Activated naive CD4-positive, alpha-beta T cell treated with anti-CD3 and anti-CD28 coated beads, Interleukin-2, amount 50 U/mL, for 24 hours (primary cell): ENCODE results near the gene CPNE5.

Experiments used
- H3K27ac Mint-ChIP-seq: one replicate; pipeline ENCODE4 v1.8.0; 2021; ENCODE audit warnings: mild to moderate bottlenecking, mixed read lengths
- H3K27me3 Mint-ChIP-seq: one replicate; pipeline ENCODE4 v1.8.0; 2021; ENCODE audit warnings: mixed read lengths
- H3K36me3 Mint-ChIP-seq: one replicate; pipeline ENCODE4 v1.8.0; 2021; ENCODE audit warnings: mixed read lengths
- H3K4me1 Mint-ChIP-seq: one replicate; pipeline ENCODE4 v1.8.0; 2021; ENCODE audit warnings: mixed read lengths
- H3K4me3 Mint-ChIP-seq: one replicate; pipeline ENCODE4 v1.8.0; 2021; ENCODE audit warnings: mild to moderate bottlenecking, mixed read lengths
- H3K9me3 Mint-ChIP-seq: one replicate; pipeline ENCODE4 v1.8.0; 2021; ENCODE audit warnings: mixed read lengths

The CPNE5 gene

GRCh38 chr6:36781669-36782068 lies 57.6 kb downstream of the CPNE5 start:
- no peak overlapping the region for H3K4me3 Mint-ChIP-seq
- no peak overlapping the region for H3K27ac Mint-ChIP-seq
- H3K9me3 Mint-ChIP-seq = no peaks in the 10 kb centered on the region
- H3K4me1 Mint-ChIP-seq = peaks cover 4% of the 10 kb centered on the region
- H3K27me3 Mint-ChIP-seq = no peaks in the 10 kb centered on the region
- no peaks in the 10 kb centered on the region for H3K36me3 Mint-ChIP-seq

- no peak overlapping the region for H3K27ac Mint-ChIP-seq
- H3K36me3 Mint-ChIP-seq = no peaks in the 10 kb centered on the region
- H3K9me3 Mint-ChIP-seq = no peaks in the 10 kb centered on the region
- peaks cover 4% of the 10 kb centered on the region for H3K4me1 Mint-ChIP-seq
- no peaks in the 10 kb centered on the region for H3K27me3 Mint-ChIP-seq
- H3K4me3 Mint-ChIP-seq = no peak overlapping the region
Observed at GRCh38 chr6:36780442-36781177, 58.6 kb downstream of the CPNE5 start.

- Mint-ChIP-seq H3K27me3 (no peaks in the 10 kb centered on the region), H3K9me3 (no peaks in the 10 kb centered on the region), H3K36me3 (no peaks in the 10 kb centered on the region), H3K4me3 (no peak overlapping the region), H3K4me1 (peaks cover 4% of the 10 kb centered on the region), H3K27ac (no peak overlapping the region)
Observed at GRCh38 chr6:36779227-36779626, 60.0 kb downstream of the CPNE5 start.

- H3K36me3 Mint-ChIP-seq = no peaks in the 10 kb centered on the region
- no peak overlapping the region for H3K27ac Mint-ChIP-seq
- peaks cover 3% of the 10 kb centered on the region for H3K4me1 Mint-ChIP-seq
- H3K4me3 Mint-ChIP-seq = no peak overlapping the region
- no peaks in the 10 kb centered on the region for H3K9me3 Mint-ChIP-seq
- H3K27me3 Mint-ChIP-seq = no peaks in the 10 kb centered on the region
Observed at GRCh38 chr6:36777801-36778200, 61.4 kb downstream of the CPNE5 start.

GRCh38 chr6:36776167-36776566 lies 63.1 kb downstream of the CPNE5 start:
- no peaks in the 10 kb centered on the region for H3K36me3 Mint-ChIP-seq
- no peaks in the 10 kb centered on the region for H3K27me3 Mint-ChIP-seq
- H3K9me3 Mint-ChIP-seq = no peaks in the 10 kb centered on the region
- peaks cover 10% of the 10 kb centered on the region for H3K4me1 Mint-ChIP-seq
- no peak overlapping the region for H3K4me3 Mint-ChIP-seq
- H3K27ac Mint-ChIP-seq = no peak overlapping the region

- Mint-ChIP-seq H3K4me1 (peaks cover 28% of the 10 kb centered on the region), H3K36me3 (no peaks in the 10 kb centered on the region), H3K9me3 (no peaks in the 10 kb centered on the region), H3K27ac (no peak overlapping the region), H3K4me3 (no peak overlapping the region), H3K27me3 (no peaks in the 10 kb centered on the region)
Observed at GRCh38 chr6:36774331-36774730, 64.9 kb downstream of the CPNE5 start.

GRCh38 chr6:36772397-36772796 lies 66.8 kb downstream of the CPNE5 start:
- no peaks in the 10 kb centered on the region for H3K27me3 Mint-ChIP-seq
- no peak overlapping the region for H3K4me3 Mint-ChIP-seq
- H3K9me3 Mint-ChIP-seq = no peaks in the 10 kb centered on the region
- peak overlapping the region; percentile 91 for H3K27ac Mint-ChIP-seq
- peaks cover 44% of the 10 kb centered on the region for H3K4me1 Mint-ChIP-seq
- no peaks in the 10 kb centered on the region for H3K36me3 Mint-ChIP-seq

- no peaks in the 10 kb centered on the region for H3K9me3 Mint-ChIP-seq
- peak overlapping the region; percentile 93 for H3K27ac Mint-ChIP-seq
- no peaks in the 10 kb centered on the region for H3K27me3 Mint-ChIP-seq
- peaks cover 47% of the 10 kb centered on the region for H3K4me1 Mint-ChIP-seq
- no peaks in the 10 kb centered on the region for H3K36me3 Mint-ChIP-seq
- no peak overlapping the region for H3K4me3 Mint-ChIP-seq
Observed at GRCh38 chr6:36771145-36771544, 68.1 kb downstream of the CPNE5 start.

- peaks cover 51% of the 10 kb centered on the region for H3K4me1 Mint-ChIP-seq
- H3K9me3 Mint-ChIP-seq = no peaks in the 10 kb centered on the region
- H3K27ac Mint-ChIP-seq = peak overlapping the region; percentile 93
- H3K36me3 Mint-ChIP-seq = no peaks in the 10 kb centered on the region
- no peaks in the 10 kb centered on the region for H3K27me3 Mint-ChIP-seq
- peak overlapping the region; percentile 61 for H3K4me3 Mint-ChIP-seq
Observed at GRCh38 chr6:36769676-36770499, 69.4 kb downstream of the CPNE5 start.

GRCh38 chr6:36769183-36769675 lies 70.0 kb downstream of the CPNE5 start:
- Mint-ChIP-seq H3K27ac (peak overlapping the region; percentile 93), H3K27me3 (no peaks in the 10 kb centered on the region), H3K9me3 (no peaks in the 10 kb centered on the region), H3K36me3 (no peaks in the 10 kb centered on the region), H3K4me1 (peaks cover 51% of the 10 kb centered on the region), H3K4me3 (peak overlapping the region; percentile 36)

GRCh38 chr6:36766399-36766945 lies 72.8 kb downstream of the CPNE5 start:
- H3K4me1 Mint-ChIP-seq = peaks cover 44% of the 10 kb centered on the region
- H3K27ac Mint-ChIP-seq = no peak overlapping the region
- no peaks in the 10 kb centered on the region for H3K9me3 Mint-ChIP-seq
- no peak overlapping the region for H3K4me3 Mint-ChIP-seq
- no peaks in the 10 kb centered on the region for H3K36me3 Mint-ChIP-seq
- H3K27me3 Mint-ChIP-seq = no peaks in the 10 kb centered on the region

- Mint-ChIP-seq H3K36me3 (no peaks in the 10 kb centered on the region), H3K4me3 (no peak overlapping the region), H3K9me3 (no peaks in the 10 kb centered on the region), H3K27me3 (no peaks in the 10 kb centered on the region), H3K27ac (no peak overlapping the region), H3K4me1 (peaks cover 38% of the 10 kb centered on the region)
Observed at GRCh38 chr6:36765594-36766398, 73.4 kb downstream of the CPNE5 start.

- Mint-ChIP-seq H3K36me3 (no peaks in the 10 kb centered on the region), H3K4me3 (no peak overlapping the region), H3K27me3 (no peaks in the 10 kb centered on the region), H3K27ac (no peak overlapping the region), H3K9me3 (no peaks in the 10 kb centered on the region), H3K4me1 (peaks cover 32% of the 10 kb centered on the region)
Observed at GRCh38 chr6:36765190-36765589, 74.1 kb downstream of the CPNE5 start.

GRCh38 chr6:36762123-36762522 lies 77.1 kb downstream of the CPNE5 start:
- no peaks in the 10 kb centered on the region for H3K27me3 Mint-ChIP-seq
- no peaks in the 10 kb centered on the region for H3K36me3 Mint-ChIP-seq
- H3K27ac Mint-ChIP-seq = no peak overlapping the region
- no peaks in the 10 kb centered on the region for H3K9me3 Mint-ChIP-seq
- H3K4me1 Mint-ChIP-seq = peaks cover 18% of the 10 kb centered on the region
- no peak overlapping the region for H3K4me3 Mint-ChIP-seq

GRCh38 chr6:36760685-36761435 lies 78.4 kb downstream of the CPNE5 start:
- no peak overlapping the region for H3K4me3 Mint-ChIP-seq

More at GRCh38 chr6:36760685-36761435, 78.4 kb downstream of the CPNE5 start:
- no peaks in the 10 kb centered on the region for H3K36me3 Mint-ChIP-seq
- H3K27ac Mint-ChIP-seq = no peak overlapping the region
- peaks cover 25% of the 10 kb centered on the region for H3K4me1 Mint-ChIP-seq
- H3K27me3 Mint-ChIP-seq = no peaks in the 10 kb centered on the region
- no peaks in the 10 kb centered on the region for H3K9me3 Mint-ChIP-seq
